Gastroesophageal sphincter (tissue), 3 donors: ENCODE measurements around the gene RAE1.

Source experiments
- CTCF ChIP-seq, 4 experiments: fragments of 200-600 bp in 2 of 4; fragments of 450-650 bp in 2 of 4; sonication (generic) in 1 of 4; IDR thresholded peaks; one replicate each; pipeline ENCODE4 v1.5.1; 2017 to 2019; ENCODE audit warnings: antibody characterized with exemption in 4 of 4, mild to moderate bottlenecking in 2 of 4, moderate library complexity in 2 of 4
- EP300 ChIP-seq: sonication (generic); formaldehyde crosslinking; IDR thresholded peaks from one replicate; pipeline ENCODE4 v1.6.1; 2017; ENCODE audit warnings: antibody characterized with exemption, mild to moderate bottlenecking
- POLR2AphosphoS5 ChIP-seq: sonication (generic); formaldehyde crosslinking; IDR thresholded peaks from one replicate; pipeline ENCODE4 v1.6.1; 2017; ENCODE audit warnings: antibody characterized with exemption

- TF ChIP-seq CTCF (IDR thresholded peaks at IDR 0.05), result no peak
- TF ChIP-seq EP300, result no peak
- peak; percentile 55 for TF ChIP-seq POLR2AphosphoS5
Measured at GRCh38 chr20:57409316-57409671, 58.2 kb downstream of the RAE1 start.
